Limb (tissue), 2 donors: ENCODE results near the gene SH3BP2.

Experiments used
- DNase-seq, 2 donors: peaks; one replicate each; pipeline ENCODE4 v3.0.0-alpha.2; 2016; ENCODE audit errors: extremely low spot score in 2 of 2

The SH3BP2 gene

DNA sequence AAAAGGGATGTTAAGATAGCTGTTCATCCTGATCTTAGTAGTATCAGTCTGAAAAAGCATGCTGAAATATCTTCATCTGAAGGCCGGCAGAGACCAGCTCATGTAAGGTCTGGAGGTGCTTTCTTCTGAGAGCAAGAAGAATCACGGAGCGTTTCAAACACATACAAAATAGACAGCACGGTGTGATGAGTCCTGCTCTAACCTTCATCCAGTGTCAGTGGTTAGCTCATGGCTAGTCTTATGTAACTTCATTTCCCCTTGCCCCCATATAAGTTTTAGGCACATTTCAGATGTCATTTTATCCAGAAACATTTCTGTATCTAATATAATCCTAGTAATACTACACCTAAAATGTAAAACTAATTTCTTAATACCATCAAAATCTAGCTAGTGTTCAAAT lies 78.6 kb downstream of the SH3BP2 start:
- DNase-seq: no peak

DNA sequence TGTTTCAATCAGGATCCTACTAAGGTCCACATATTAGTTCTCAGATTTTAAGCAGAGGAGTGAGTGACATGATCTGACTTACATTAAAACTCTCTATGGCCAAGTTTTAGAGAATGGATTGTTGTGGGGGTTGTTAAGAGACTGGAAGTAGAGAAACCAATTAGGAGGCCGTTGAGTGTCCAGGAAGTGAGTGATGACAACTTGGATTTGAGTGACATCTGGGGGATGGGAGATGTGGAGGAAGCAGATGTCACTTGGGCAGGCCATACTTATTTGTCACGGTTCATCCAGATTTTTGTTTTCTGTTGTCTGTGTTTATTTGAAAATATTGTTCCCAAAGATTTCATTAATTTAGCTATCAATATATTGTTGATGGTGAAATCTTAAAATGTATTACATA lies 79.0 kb downstream of the SH3BP2 start:
- no peak for DNase-seq

DNA sequence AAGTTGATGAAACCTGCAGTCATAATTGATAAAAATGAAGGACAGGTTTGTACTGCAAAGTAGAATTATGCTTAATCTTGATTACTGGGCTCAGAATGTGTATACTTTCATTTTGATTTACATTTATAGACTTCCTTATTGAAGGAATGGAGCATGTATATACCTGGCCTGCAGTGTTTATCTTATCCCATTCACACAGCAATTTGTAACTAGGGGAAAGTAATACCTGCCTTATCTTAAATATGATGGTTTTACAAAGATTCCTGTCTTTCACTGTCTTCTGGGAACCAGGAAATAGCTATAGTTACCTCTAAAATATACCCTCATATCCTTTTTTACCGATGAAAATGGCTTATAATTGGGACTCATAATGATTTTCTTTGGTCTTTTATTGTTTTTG lies 80.4 kb downstream of the SH3BP2 start:
- no peak for DNase-seq

DNA sequence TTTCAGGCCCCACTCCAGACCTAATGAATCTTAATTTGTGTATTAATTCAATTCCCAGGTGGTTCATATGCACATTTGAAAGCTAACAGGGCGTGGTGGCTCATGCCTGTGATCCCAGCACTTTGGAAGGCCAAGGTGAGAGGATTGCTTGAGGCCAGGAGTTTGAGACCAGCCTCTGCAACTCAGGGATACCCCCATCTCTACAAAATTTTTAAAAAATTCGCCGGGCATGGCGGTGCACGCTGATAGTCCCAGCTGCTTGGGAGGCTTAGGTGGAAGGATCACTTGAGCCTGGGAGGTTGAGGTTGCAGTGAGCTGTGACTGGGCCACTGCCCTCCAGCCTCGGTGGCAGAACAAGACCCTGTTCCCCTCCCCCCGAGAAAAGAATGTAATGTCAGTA lies 82.0 kb downstream of the SH3BP2 start:
- DNase-seq: no peak

DNA sequence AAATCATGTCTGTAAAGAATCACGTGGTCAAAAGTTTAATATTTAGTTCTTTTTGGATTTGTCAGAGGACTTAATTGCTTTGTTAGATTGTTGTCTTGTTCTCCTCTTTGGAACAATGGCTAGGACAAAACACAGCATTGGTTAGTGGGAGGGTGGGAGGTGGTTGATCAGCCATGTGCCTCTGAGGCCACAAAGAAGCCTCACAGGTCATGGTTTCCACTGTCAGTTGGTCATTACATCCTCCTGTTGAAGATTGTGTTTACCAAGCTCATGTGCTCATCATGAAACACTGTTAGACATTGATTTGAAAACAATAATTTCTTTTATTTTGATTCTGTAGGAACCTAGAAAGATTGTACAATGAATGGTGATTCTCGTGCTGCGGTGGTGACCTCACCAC lies 82.7 kb downstream of the SH3BP2 start:
- no peak for DNase-seq

DNA sequence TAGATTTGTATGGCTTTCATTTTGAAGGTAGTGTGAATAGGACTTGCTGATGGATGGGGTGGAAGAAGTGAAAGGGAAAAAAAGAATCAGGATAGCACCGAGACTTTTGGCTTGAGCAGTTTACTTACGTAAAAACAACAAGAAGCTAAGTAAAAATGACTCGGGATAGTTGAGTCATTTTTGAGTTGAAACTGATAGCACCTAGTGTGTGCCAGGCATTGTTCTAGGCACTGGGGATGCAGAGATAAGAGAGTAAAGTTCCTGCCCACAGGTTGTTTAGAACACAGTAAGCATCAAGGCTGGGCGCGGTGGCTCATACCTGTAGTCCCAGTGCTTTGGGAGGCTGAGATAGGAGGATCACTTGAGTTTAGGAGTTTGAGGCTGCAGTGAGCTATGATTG lies 85.5 kb downstream of the SH3BP2 start:
- no peak for DNase-seq

DNA sequence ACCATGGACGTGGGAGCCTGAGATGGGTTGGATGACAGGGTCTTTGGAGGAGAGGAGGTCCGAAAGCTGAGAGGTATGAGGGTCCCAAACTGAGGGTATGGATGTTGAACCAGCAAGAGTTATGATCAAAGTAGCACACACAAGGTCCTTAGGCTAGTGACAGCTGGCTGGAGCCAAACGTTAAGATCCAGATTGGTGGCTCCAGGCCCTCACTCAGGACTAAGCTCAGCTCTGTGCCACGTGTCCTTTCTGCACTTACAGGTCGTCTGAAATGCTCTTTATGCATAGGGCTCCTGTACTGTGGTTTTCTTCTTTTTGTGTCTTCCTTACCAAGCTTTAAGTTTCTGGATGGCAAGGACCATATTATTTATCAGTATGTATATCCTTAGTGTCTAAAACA lies 86.1 kb downstream of the SH3BP2 start:
- no peak for DNase-seq

DNA sequence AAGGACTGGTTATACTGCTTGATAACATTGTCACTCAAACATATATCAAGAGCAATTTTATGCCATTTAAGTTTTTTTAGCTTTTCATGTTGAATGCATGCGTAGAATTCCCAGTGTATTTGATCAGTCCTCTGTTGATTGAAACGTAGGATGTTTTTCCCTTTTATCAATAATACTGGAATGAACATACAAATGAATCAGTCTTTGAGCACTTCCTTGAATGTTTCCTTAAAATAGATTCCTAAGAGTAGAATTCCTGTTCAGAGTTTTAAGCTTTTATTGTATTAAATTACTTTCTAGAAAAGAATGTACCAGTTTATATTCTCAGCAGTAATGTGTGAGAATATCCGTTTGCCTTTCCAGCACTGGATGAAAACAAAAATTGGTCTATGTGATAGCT lies 88.5 kb downstream of the SH3BP2 start:
- no peak for DNase-seq

DNA sequence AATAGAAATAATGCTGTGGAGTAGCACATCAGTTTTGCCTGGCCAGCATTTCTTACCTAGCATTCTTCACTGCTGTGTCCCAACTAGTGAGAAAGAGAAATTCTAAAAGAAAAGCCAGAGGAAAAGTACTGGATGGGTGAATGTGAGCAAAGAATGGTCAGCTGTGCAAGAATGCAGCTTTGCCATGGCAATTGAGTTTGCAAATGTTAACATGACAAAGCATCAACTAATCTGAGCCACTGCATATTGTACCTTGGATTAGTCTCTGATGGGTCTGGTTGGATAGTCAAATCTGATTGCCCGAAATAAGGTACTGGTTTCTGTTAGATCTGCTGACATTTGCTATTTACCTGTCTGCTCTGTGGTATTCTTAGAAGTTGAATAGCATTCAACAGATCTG lies 89.5 kb downstream of the SH3BP2 start:
- no peak for DNase-seq

DNA sequence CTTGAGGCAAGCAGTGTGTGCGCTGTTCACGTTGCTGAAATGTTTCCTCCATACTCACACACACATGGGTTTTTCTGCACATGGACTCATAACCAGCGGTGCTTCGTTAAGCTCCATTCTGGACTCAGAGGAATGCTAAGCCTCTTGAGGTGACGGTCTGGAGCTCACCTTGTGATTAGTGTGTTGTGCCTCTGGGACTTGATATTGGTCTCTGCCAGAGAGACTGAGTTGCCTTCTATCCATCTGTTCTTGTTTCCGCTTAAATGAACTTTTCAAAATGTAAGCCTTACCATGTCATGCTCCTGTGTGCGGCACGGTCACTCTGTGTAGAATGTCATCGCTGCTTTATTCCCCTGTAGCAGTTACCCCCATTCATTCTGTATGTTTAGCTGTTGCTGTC lies 93.3 kb downstream of the SH3BP2 start:
- DNase-seq: no peak

DNA sequence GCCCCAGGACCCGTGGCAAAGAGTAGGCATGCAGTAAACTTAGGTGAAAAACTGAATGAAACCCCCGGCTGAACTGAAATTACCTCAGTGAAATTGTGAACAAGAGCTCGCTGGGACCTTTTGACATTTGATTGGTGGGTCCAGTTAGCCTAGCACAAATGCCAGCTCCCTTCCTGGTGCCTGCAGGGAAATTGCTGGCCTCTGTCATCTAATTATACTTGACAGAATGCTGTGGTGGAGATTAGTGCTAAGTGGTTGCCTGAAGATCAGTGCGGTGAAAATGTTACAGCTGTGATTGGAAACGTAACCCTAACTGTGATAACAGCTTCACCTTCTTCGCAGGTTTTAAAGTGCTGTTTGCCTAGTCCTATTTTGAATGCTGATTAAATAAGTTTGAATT lies 93.7 kb downstream of the SH3BP2 start:
- no peak for DNase-seq

DNA sequence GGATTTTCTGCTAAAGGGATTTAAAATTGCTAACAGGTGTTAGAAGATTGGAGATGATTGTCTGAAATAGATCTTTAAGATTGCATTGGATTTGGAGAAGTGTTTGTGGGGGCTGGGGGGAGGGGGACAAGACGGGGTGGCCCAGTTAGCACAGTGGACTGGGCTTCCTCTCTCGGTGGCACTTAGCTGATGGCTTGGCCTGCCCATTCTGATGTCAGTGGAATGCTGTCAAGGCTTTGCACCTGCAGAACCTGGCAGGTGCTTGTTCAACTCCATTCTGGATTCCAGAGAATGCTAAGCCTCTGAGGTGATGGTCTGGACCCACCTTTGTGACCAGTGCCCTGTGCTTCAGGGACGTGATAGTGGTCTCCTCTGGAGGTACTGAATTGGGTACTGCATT lies 94.5 kb downstream of the SH3BP2 start:
- DNase-seq: no peak

DNA sequence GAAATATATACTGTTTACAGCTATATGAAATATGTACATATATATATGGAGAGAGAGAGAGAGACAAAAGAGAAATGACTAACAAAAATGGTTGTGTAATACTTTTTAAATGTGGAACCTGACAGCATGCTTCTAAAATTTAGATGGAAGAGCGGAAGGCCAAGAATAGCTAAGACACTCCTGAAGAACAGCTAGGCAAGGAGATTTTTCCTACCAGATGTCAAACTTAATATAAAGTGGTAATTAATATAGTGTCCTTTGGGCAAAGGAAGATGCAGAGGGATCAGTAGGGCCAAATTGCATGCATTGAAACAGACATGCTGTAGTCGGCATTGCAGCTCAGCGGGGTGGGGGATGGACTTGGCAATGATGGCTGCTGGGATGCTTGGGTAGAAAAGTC lies 96.0 kb downstream of the SH3BP2 start:
- DNase-seq: no peak
